ENCODE measurements around the gene PTPRN2.

GRCh38 chr7:158448430-158449100 is 139.1 kb downstream of the PTPRN2 start:
- TF ChIP-seq CTCF (conservative IDR thresholded peaks at IDR 0.05; ENCODE audit: low read depth, low read length) (no peak), EZH2 (IDR thresholded peaks at IDR 0.05; ENCODE audit: borderline replicate concordance, low read depth, low read length, poor library complexity, severe bottlenecking) (no peak)

All from A673 (cell line).